Measurements from ENCODE around the gene CDHR3.

- no peak for TF ChIP-seq EZH2 (IDR thresholded peaks at IDR 0.05; ENCODE audit: low read length, missing control alignments)
- no peak for TF ChIP-seq CTCF (conservative IDR thresholded peaks at IDR 0.05 in 1 of 2, IDR thresholded peaks at IDR 0.05 in 1 of 2; ENCODE audit: low read depth in 1 of 2, low read length in 2 of 2)
These were observed 8.8 kb downstream of the CDHR3 start for GRCh38 chr7:105971845-105972244.

Data from fibroblast of lung (primary cell).